Fibroblast of lung (primary cell): Measurements from ENCODE around the gene PTPN23.

Experiments used
- EZH2 ChIP-seq: IDR thresholded peaks from 2 replicates; pipeline ENCODE4 v1.5.1; 2012; ENCODE audit warnings: low read length, control low read depth, mild to moderate bottlenecking; ENCODE audit errors: missing control alignments
- TF ChIP-seq, protein P1 (sequence below), 2 donors: IDR thresholded peaks in 1 of 2; conservative IDR thresholded peaks in 1 of 2; 1 replicate in 1 of 2; 2 replicates in 1 of 2; pipeline ENCODE4 v1.5.1; 2011 to 2012; ENCODE audit warnings: low read length in 2 of 2, control low read depth in 1 of 2, inconsistent platforms in 1 of 2, low read depth in 1 of 2, mild to moderate bottlenecking in 1 of 2

DNA sequence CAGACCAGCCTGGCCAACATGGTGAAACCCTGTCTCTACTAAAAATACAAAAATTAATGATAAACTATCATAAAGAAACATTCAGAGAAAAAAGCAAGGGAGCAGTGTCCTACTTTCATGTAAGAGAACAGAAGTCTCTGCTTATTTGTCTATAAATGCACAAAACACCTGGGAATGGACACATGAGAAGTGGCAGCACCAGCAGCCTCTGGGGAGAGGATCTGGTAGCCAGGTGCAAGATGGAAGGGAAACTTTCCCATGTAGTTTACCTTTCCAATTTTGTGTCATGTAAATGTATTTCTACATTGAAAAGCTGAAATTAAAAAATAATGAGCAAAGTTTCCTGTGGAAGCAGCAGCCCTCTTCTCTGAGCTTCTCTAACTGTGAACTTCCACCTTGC lies 76.2 kb downstream of the PTPN23 start:
- TF ChIP-seq, protein P1, sequence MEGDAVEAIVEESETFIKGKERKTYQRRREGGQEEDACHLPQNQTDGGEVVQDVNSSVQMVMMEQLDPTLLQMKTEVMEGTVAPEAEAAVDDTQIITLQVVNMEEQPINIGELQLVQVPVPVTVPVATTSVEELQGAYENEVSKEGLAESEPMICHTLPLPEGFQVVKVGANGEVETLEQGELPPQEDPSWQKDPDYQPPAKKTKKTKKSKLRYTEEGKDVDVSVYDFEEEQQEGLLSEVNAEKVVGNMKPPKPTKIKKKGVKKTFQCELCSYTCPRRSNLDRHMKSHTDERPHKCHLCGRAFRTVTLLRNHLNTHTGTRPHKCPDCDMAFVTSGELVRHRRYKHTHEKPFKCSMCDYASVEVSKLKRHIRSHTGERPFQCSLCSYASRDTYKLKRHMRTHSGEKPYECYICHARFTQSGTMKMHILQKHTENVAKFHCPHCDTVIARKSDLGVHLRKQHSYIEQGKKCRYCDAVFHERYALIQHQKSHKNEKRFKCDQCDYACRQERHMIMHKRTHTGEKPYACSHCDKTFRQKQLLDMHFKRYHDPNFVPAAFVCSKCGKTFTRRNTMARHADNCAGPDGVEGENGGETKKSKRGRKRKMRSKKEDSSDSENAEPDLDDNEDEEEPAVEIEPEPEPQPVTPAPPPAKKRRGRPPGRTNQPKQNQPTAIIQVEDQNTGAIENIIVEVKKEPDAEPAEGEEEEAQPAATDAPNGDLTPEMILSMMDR (conservative IDR thresholded peaks at IDR 0.05 in 1 of 2, IDR thresholded peaks at IDR 0.05 in 1 of 2; ENCODE audit: low read depth in 1 of 2, low read length in 2 of 2): no peak
- no peak for TF ChIP-seq EZH2
